ENCODE measurements around the gene DSTN. TPM values are rescaled to one million over a fixed set of nuclear protein-coding genes. Genes with fewer than 3 reads are reported as not detected.

Gene DSTN
- polyA plus RNA-seq, 1 experiment = 295 TPM

GRCh38 chr20:17614176-17614811 is 44.4 kb downstream of the DSTN start:
- POLR2A ChIA-PET = no interaction called here
- TF ChIP-seq, protein P1, sequence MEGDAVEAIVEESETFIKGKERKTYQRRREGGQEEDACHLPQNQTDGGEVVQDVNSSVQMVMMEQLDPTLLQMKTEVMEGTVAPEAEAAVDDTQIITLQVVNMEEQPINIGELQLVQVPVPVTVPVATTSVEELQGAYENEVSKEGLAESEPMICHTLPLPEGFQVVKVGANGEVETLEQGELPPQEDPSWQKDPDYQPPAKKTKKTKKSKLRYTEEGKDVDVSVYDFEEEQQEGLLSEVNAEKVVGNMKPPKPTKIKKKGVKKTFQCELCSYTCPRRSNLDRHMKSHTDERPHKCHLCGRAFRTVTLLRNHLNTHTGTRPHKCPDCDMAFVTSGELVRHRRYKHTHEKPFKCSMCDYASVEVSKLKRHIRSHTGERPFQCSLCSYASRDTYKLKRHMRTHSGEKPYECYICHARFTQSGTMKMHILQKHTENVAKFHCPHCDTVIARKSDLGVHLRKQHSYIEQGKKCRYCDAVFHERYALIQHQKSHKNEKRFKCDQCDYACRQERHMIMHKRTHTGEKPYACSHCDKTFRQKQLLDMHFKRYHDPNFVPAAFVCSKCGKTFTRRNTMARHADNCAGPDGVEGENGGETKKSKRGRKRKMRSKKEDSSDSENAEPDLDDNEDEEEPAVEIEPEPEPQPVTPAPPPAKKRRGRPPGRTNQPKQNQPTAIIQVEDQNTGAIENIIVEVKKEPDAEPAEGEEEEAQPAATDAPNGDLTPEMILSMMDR (IDR thresholded peaks at IDR 0.05; ENCODE audit: insufficient read depth, low read depth, low read length) = 0 out of 2 replicates have a peak, but pooled peaks have one; percentile 5
- Histone ChIP-seq H3K27me3 (ENCODE audit: control insufficient read depth, insufficient read depth, low read length) (no peaks in the 10 kb centered on the region), H3K36me3 (ENCODE audit: control insufficient read depth, insufficient read depth, low read length) (peaks cover 58% of the 10 kb centered on the region), H3K4me3 (ENCODE audit: low read depth, low read length) (no peak overlapping the region)
- CTCF ChIA-PET = interaction anchor here (0.6 to 1.2 kb wide), 4 partner anchors 35 to 302 kb away, joined by 3 to 5 read pairs (median 4); partner anchors contain the start of gene DSTN
- no peak for DNase-seq (ENCODE audit: low read depth)

GRCh38 chr20:17614812-17615644 is 45.2 kb downstream of the DSTN start:
- Histone ChIP-seq H3K4me3 (ENCODE audit: low read depth, low read length) (no peak overlapping the region), H3K36me3 (ENCODE audit: control insufficient read depth, insufficient read depth, low read length) (peaks cover 63% of the 10 kb centered on the region), H3K27me3 (ENCODE audit: control insufficient read depth, insufficient read depth, low read length) (no peaks in the 10 kb centered on the region)
- CTCF ChIA-PET = interaction anchor here (0.6 to 1.7 kb wide), 10 partner anchors 14 to 324 kb away, joined by 3 to 5 read pairs (median 4); partner anchors contain the start of genes DSTN and RRBP1
- DNase-seq (ENCODE audit: low read depth) = no peak
- POLR2A ChIA-PET = no interaction called here
- TF ChIP-seq, protein P1 (IDR thresholded peaks at IDR 0.05; ENCODE audit: insufficient read depth, low read depth, low read length) = no peak

- ChIA-PET POLR2A (interaction anchor here (0.6 kb wide), 1 partner anchor 350 kb away, joined by 4 read pairs; no protein-coding TSS in a partner anchor), CTCF (interaction anchor here (0.7 to 1.7 kb wide), 8 partner anchors 13 to 1250 kb away, joined by 3 to 5 read pairs (median 3); partner anchors contain the start of gene RRBP1)
- Histone ChIP-seq H3K27me3 (ENCODE audit: control insufficient read depth, insufficient read depth, low read length) (no peaks in the 10 kb centered on the region), H3K4me3 (ENCODE audit: low read depth, low read length) (no peak overlapping the region), H3K36me3 (ENCODE audit: control insufficient read depth, insufficient read depth, low read length) (peaks cover 70% of the 10 kb centered on the region)
- TF ChIP-seq, protein P1 (IDR thresholded peaks at IDR 0.05; ENCODE audit: insufficient read depth, low read depth, low read length) = no peak
- DNase-seq (ENCODE audit: low read depth) = no peak
Measured at GRCh38 chr20:17615645-17616479, 46.0 kb downstream of the DSTN start.

DNA sequence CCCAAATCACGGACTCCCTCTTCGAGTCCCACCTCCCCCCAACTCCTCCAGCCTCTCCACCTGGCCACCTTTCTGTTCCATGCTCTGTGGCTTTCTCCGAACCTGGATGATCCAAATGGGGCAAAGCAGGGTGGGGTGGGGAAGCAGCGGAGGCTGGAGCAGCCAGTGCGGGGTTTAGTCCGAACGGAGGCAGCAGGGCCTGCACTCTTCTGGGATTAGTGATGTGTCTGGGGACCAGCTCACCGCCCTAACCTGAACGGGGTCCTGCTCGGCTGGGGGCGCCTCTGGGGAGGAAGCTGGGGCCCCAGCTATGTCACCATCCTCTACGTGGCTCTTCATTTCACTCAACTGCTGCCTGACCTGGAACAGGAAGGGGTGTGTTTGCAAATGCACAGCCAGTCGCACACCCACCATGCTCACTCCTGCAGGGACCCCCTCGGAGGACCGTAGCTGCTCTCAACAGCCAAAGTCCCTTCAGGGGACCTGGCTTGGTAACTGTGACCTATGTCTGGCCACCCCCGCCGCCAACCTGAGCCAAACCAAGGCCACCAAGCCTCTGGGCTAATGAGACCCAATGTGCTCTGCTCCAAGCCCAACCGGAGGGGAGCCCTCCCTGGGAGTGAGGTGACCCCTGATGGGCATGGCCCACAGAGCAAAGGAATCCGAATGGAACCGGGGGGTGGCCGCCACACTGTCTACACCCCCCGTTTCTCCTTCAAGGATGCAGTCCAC is 46.8 kb downstream of the DSTN start:
- CTCF ChIA-PET = interaction anchor here (0.7 to 1.7 kb wide), 6 partner anchors 77 to 1250 kb away, joined by 3 to 5 read pairs (median 3); no protein-coding TSS in a partner anchor
- TF ChIP-seq, protein P1 (IDR thresholded peaks at IDR 0.05; ENCODE audit: insufficient read depth, low read depth, low read length) = no peak
- Histone ChIP-seq H3K36me3 (ENCODE audit: control insufficient read depth, insufficient read depth, low read length) (peaks cover 71% of the 10 kb centered on the region), H3K27me3 (ENCODE audit: control insufficient read depth, insufficient read depth, low read length) (no peaks in the 10 kb centered on the region), H3K4me3 (ENCODE audit: low read depth, low read length) (no peak overlapping the region)
- POLR2A ChIA-PET = no interaction called here
- DNase-seq (ENCODE audit: low read depth) = no peak
